ENCODE results near the gene RNU1-4. TPM values are rescaled to one million over a fixed set of nuclear protein-coding genes. Genes with fewer than 3 reads are reported as not detected.
"Not testable (repeated sequence)": the region's sequence is repeated elsewhere in the genome, so short reads cannot be mapped to it uniquely, and the experiment has no call there.

Gene RNU1-4
- not detected for polyA plus RNA-seq (ENCODE audit: insufficient read length in 3 of 3)
- long read RNA-seq, donor 1: 0 reads
- long read RNA-seq, donor 2: 0 reads
- long read RNA-seq, donor 3, partial matches to known transcripts: 0 of 2 reads
- long read RNA-seq, donor 3, other reads (novel, unspliced or antisense): 0 of 2 reads
- long read RNA-seq, donor 4, partial matches to known transcripts: 0 of 1 reads
- long read RNA-seq, donor 4, other reads (novel, unspliced or antisense): 0 of 1 reads
- long read RNA-seq, donor 5: 0 reads
- long read RNA-seq, donor 6, partial matches to known transcripts: 0 of 1 reads
- long read RNA-seq, donor 6, other reads (novel, unspliced or antisense): 0 of 1 reads
- long read RNA-seq, donor 7: 0 reads
- long read RNA-seq, donor 8, partial matches to known transcripts: 0 of 1 reads
- long read RNA-seq, donor 8, other reads (novel, unspliced or antisense): 0 of 1 reads
- long read RNA-seq, donor 9: 0 reads
- long read RNA-seq, donor 10: 0 reads
- long read RNA-seq, donor 11: 0 reads
- long read RNA-seq, donor 12: 0 reads
- long read RNA-seq, donor 13: 0 reads
- long read RNA-seq, donor 14: 0 reads
- long read RNA-seq, donor 15: 0 reads
- long read RNA-seq, donor 16, partial matches to known transcripts: 0 of 1 reads
- long read RNA-seq, donor 16, other reads (novel, unspliced or antisense): 0 of 1 reads

GRCh38 chr1:16740047-16740964 lies at the start of gene RNU1-4:
TSS of gene RNU1-4 (plus strand) at chr1:16740516.
- DNase-seq: not testable (repeated sequence)

- DNase-seq: not testable (repeated sequence)
Measured at GRCh38 chr1:16690971-16691682, 49.2 kb upstream of the RNU1-4 start.

- not testable (repeated sequence) for DNase-seq
Measured at GRCh38 chr1:16692283-16692682, 48.0 kb upstream of the RNU1-4 start.

DNA sequence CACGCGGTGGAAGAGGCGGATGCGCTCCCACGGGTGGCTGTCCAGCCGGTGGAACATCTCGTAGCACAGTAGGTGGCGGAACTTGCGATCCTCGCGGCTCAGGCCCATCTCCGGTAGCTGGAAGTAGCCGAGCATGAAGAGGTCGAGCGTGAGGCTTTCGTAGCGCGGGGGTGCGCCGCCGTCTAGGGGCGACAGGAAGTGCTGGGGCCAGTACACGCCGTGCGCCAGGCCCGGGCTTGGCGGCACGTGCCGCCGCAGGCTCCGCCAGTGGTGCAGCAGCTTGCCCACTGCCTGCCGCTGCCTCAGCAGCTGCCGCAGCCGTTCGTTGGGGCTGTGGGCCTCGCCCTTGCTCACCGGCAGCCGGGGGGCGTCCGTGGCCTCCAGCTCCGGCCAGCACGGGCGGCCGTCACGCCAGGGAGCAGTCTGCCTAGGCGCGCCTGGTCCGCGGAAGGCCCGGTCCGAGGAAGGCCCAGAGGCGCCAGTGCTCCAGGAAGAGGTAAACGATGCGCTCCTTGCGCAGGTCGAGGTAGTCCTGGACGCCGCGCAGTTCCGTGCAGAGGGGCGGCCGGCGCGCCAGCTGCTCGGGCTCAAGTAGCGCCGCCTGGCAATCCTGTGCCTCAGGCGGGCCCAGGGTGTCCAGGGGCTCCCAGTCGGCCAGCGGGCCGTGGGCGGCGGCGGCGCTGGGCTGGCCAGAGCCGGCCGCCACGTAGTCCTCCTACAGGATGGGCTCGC lies 47.4 kb upstream of the RNU1-4 start:
- DNase-seq: not testable (repeated sequence)

DNA sequence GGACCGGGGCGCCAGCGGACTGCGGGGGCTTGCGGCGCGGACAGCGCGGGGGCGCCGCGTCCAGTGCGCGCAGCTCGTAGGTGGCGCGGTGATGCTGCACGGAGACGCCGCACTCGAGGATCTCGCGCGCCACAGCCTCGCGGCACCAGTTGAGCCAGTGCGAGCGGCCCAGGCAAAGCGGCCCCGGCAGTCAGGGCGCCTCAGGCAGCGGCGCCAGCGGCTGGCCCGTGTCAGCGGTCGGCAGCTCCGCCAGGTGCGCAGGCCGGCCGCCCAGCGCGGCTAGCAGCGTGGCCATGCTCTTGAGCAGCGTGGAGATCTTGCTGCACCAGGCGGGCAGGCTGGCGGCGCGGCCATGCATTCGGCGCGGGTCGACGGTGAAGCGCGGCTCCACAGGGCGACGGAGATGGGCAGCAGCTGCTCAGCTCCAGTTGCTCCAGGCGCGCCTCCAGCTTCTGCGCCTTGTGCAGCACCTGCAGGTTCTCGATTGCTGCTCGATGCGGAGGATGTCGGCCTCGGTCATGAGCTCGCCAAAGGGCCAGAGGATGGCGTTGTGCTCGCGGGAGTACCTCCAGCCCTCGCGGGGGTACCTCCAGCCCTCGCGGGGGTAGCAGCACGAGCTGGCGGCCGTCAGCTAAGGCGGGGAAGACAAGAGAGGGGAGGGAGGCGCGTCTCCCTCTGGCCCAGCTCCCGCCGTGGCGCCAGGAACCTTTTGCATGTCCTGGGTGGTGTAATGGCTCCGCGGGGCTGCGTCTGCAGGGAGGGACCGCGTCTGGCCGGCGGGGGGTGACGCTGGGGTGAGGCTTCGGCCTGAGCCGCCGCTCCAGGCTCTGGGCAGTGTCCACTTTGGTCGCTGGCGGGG lies 46.6 kb upstream of the RNU1-4 start:
- DNase-seq: not testable (repeated sequence)

DNA sequence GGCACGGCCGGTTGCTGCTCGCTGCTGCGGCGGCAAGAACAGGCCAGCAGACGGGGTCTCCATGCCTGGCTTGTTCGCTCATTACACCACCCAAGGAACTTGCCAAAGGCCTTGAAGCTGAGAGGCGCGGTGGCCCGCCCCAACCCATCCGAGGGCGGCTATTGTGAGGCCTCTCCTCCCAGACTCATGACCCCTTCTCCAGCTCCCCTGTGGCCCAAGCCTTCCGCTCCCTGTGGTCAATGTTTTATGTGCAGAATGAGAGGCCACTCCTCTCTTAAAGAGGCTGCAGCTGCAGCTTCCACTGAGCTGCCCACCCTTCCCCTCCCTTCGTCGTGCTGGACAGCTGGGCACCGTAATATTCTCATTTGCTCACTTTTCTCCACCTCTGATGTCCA lies 46.0 kb upstream of the RNU1-4 start:
- not testable (repeated sequence) for DNase-seq

DNA sequence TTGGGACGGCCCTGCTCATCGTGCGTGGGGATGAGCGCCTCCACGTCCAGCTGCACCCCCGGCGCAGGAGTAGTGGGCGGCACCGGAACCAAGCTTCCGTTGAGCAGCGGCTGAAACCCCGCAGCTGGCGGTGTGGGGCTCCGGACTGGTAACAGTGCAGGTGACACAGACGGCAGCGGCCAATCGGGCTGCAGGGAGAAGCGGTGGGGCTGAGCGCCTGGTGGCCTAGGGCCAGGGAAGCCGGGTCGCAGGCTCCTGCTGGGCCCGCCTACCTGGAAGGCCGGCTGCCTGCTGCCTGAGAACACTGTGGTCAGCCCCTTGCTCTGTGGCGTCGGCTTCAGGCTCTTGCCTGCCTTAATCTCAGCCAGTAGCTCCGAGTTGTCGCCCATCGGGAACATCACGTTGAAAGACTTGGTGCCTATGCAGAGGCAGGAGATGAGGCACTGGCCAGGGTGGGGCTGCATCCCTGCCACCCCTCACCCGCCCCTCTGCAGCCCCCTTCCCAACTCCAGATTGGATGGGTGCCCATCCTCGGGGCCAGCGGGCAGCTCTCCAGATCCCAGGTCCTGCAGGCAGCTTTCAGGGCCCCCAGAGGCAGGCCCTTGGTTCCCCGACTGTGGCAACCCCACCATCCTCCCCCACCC lies 43.7 kb upstream of the RNU1-4 start:
- not testable (repeated sequence) for DNase-seq

- not testable (repeated sequence) for DNase-seq
Measured at GRCh38 chr1:16697152-16697551, 43.2 kb upstream of the RNU1-4 start.

GRCh38 chr1:16699440-16699839 lies 40.9 kb upstream of the RNU1-4 start:
- not testable (repeated sequence) for DNase-seq

GRCh38 chr1:16700138-16700895 lies 40.0 kb upstream of the RNU1-4 start:
- DNase-seq: not testable (repeated sequence)

DNA sequence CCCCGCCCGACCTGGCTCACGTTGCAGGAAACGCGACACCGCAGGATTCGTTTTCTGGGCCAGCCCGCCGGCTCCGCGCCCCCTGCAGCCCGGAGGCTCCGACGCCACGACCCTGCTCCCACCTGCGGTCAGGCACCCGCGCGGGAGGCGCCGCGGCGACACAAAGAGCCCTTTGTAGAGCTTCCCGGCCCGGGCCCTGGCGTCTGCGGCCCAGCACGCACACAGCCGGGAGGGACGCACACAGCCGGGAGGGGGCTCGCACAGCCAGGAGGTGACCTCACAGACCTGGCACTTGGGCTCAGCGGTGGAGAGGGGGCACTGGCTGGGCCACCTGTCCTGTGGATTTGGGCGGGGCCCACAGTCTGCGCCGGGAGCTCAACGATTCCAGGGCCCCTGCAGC lies 39.1 kb upstream of the RNU1-4 start:
- not testable (repeated sequence) for DNase-seq

DNA sequence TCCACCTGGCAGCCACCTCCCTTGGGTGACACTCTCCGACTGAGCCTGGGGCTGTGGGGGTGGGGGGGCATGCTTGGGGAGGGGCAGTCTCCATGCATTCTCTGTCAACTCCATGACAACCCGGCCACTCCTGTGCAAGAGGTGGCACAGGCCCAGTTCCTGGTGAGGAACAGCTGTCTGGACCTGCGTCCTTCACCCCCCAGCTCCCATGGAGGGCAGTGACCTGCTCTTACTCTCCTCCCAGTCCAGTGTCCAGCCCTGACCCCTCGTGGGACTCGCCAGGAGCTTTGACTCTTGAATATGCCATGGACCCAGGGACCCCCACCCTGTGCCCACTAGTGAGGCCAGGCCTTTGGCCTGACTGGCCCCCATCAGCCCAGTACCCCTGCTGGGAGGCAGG lies 38.0 kb upstream of the RNU1-4 start:
- DNase-seq: not testable (repeated sequence)

DNA sequence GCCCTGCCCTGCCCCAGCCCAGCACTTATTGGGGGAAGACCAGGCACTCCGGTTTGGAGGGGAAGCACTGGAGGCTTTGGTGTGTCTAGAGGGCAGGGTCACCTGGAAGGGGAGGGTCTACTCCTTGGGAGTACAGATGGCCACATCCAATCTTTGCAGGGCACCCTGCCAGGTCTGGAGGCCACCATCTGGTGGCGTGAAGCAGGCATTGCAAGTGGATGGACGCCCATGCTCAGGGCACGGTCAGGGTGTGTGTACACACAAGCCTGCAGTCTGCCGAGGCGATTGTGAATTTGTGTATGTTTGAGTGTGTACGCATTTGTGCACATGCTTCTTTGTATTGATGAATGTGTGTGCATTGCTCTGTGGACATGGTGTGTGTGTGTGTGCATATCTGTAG lies 37.2 kb upstream of the RNU1-4 start:
- DNase-seq: not testable (repeated sequence)

GRCh38 chr1:16703602-16704001 lies 36.7 kb upstream of the RNU1-4 start:
- DNase-seq: not testable (repeated sequence)

DNA sequence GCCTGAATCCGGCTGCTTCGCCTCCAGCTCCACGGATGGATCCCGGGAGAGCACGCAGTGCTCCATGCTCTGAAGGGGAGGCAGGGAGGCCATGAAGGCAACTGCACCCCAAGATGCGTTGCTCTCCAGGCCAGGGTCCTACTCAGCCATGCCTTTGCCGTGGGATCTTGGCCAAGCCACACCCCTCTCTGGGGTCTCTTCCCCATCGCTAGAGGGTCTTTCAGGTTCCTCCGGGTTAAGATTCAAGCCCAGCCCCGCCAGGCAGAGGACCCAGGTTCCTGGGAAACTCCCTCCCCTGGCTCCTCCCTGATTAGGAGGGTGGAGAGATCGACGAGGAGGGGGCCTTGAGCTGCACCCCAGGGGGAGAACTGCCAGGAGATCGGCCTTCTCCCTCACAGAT lies 36.2 kb upstream of the RNU1-4 start:
- not testable (repeated sequence) for DNase-seq

- DNase-seq: not testable (repeated sequence)
Measured at GRCh38 chr1:16704502-16705100, 35.7 kb upstream of the RNU1-4 start.

DNA sequence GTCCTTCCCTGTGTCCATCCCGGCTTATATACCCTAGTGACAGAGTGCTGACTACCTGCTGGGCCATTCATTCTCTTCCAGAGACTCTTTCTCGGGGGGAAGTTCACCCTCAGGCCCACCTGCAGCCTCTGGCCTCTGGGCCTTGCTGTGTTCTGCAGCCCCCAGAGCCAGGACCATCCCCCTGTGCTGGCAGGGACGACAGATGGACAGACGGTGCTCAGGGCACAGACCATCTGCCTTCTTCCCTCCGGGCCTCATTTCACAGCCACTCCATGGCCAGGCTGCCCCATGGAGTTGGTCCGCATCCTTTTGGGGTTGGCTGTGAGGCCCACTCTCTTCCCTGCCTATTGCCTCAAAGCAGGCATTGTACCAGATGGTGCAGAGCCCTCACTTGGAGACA lies 34.0 kb upstream of the RNU1-4 start:
- DNase-seq: not testable (repeated sequence)
